ENCODE measurements around the gene CFAP46. TPM values are rescaled to one million over a fixed set of nuclear protein-coding genes. Genes with fewer than 3 reads are reported as not detected.

CFAP46 gene
- total and polyA plus RNA-seq, 2 of the 8 experiments (the other 6 are each of a cell fraction or from before 2014, with no cell fraction given) = 2.6 to 4.8 TPM

GRCh38 chr10:132987671-132988571 is 45.6 kb upstream of the CFAP46 start:
- TF ChIP-seq RFX5 (IDR thresholded peaks at IDR 0.05; ENCODE audit: borderline replicate concordance, low read depth, low read length) (no peak), SP1 (IDR thresholded peaks at IDR 0.05; ENCODE audit: low read depth, low read length) (0 out of 2 replicates have a peak, but pooled peaks have one; percentile 9)
- Histone ChIP-seq H3K4me1 (replicated peaks in 1 of 4; ENCODE audit: control insufficient read depth in 3 of 4, insufficient read depth in 4 of 4, low read length in 3 of 4) (peaks cover 0 to 9% (median 1%) of the 10 kb centered on the region in 4 experiments; a peak in 1 of 7 replicates), H3K14ac (ENCODE audit: insufficient read length) (no peak overlapping the region), H3K4ac (replicated peaks; ENCODE audit: insufficient read length, low read depth, low read length) (no peak overlapping the region), H2AFZ (ENCODE audit: low read length) (no peak overlapping the region), H3K23ac (ENCODE audit: insufficient read length) (no peak overlapping the region), H2BK12ac (ENCODE audit: low read depth, low read length) (no peak overlapping the region), H4K8ac (ENCODE audit: extremely low read depth, insufficient read depth, low read length) (no peak overlapping the region), H4K5ac (ENCODE audit: insufficient read length, low read depth, low read length) (no peak overlapping the region), H3K36me3 (ENCODE audit: control insufficient read depth in 2 of 4, insufficient read depth in 4 of 4, low read length in 3 of 4) (no peaks in the 10 kb centered on the region), H3K27ac (ENCODE audit: low read depth, low read length) (no peak overlapping the region), H2BK5ac (ENCODE audit: low read depth, low read length) (no peak overlapping the region), H2BK20ac (ENCODE audit: low read length) (no peak overlapping the region), H3K9me3 (ENCODE audit: insufficient read depth in 2 of 2, low read depth in 1 of 2, low read length in 1 of 2) (no peaks in the 10 kb centered on the region), H3K23me2 (ENCODE audit: low read depth, low read length) (no peaks in the 10 kb centered on the region), H4K91ac (replicated peaks; ENCODE audit: insufficient read length, low read length) (no peak overlapping the region), H2AK5ac (ENCODE audit: low read depth, low read length) (no peak overlapping the region), H2BK120ac (replicated peaks; ENCODE audit: low read depth, low read length) (no peak overlapping the region), H3K79me2 (ENCODE audit: control insufficient read depth in 1 of 2, insufficient read depth in 2 of 2, low read length in 2 of 2) (no peaks in the 10 kb centered on the region), H2BK15ac (ENCODE audit: low read length) (no peak overlapping the region), H3K18ac (ENCODE audit: extremely low read depth, low read length) (no peak overlapping the region), H3K56ac (replicated peaks; ENCODE audit: insufficient read length, low read depth, low read length) (no peak overlapping the region), H3K79me1 (ENCODE audit: low read depth, low read length) (no peaks in the 10 kb centered on the region), H4K20me1 (replicated peaks in 1 of 2; ENCODE audit: control insufficient read depth in 1 of 2, insufficient read depth in 2 of 2, low read length in 2 of 2) (peaks cover 0 to 1% of the 10 kb centered on the region in 2 experiments), H3K9ac (replicated peaks in 1 of 4; ENCODE audit: extremely low read depth in 1 of 4, low read depth in 3 of 4, low read length in 3 of 4) (no peak overlapping the region), H3K4me3 (ENCODE audit: extremely low read depth in 1 of 4, insufficient read depth in 2 of 4, low read depth in 3 of 4, low read length in 4 of 4) (no peak overlapping the region), H3K4me2 (ENCODE audit: insufficient read depth in 1 of 2, low read depth in 2 of 2, low read length in 2 of 2) (no peak overlapping the region), H3K27me3 (replicated peaks in 1 of 4; ENCODE audit: control insufficient read depth in 3 of 4, extremely low read depth in 1 of 4, insufficient read depth in 3 of 4, low read length in 3 of 4) (no peaks in the 10 kb centered on the region)
- DNase-seq (ENCODE audit: low read depth in 1 of 2, low spot score in 2 of 2) (no peak), FAIRE-seq (no peak)
- POLR2A ChIA-PET (ENCODE audit: partially characterized antibody) = no interaction called here
- CTCF ChIA-PET (ENCODE audit: partially characterized antibody) = interaction anchor here (0.8 to 1.6 kb wide), 4 partner anchors 18 to 110 kb away, joined by 3 to 4 read pairs (median 3); no protein-coding TSS in a partner anchor
- WGBS, 2 experiments (ENCODE audit: extremely low coverage in 1 of 2, insufficient coverage in 1 of 2, insufficient read length in 1 of 2, insufficient replicate concordance in 2 of 2, low coverage in 1 of 2, low lambda C conversion rate in 2 of 2, missing lambda C conversion rate in 1 of 2) = 94% methylated on average over 22 of the region's 29 CpGs; no CpG with 5 or more reads in 1 of the 2 experiments
